HFF-Myc (cell line): ENCODE measurements around the gene DNAH11.
A peak's percentile ranks its signal among the peaks of the same experiment; 100 is the strongest.

Source experiments
- DNase-seq: peaks from one replicate; pipeline ENCODE4 v3.0.0-alpha.2; 2011; ENCODE audit warnings: low read depth; ENCODE audit errors: extremely low read depth
- H3K4me3 ChIP-seq: replicated peaks from 2 replicates; pipeline ENCODE4 v1.5.1; 2011; ENCODE audit warnings: low read depth, mild to moderate bottlenecking, control low read depth, low read length
- TF ChIP-seq, protein P1 (sequence below): IDR thresholded peaks from 2 replicates; pipeline ENCODE4 v1.5.1; 2012; ENCODE audit warnings: mild to moderate bottlenecking, low read depth, low read length, control low read depth; ENCODE audit errors: missing control alignments

Gene DNAH11

DNA sequence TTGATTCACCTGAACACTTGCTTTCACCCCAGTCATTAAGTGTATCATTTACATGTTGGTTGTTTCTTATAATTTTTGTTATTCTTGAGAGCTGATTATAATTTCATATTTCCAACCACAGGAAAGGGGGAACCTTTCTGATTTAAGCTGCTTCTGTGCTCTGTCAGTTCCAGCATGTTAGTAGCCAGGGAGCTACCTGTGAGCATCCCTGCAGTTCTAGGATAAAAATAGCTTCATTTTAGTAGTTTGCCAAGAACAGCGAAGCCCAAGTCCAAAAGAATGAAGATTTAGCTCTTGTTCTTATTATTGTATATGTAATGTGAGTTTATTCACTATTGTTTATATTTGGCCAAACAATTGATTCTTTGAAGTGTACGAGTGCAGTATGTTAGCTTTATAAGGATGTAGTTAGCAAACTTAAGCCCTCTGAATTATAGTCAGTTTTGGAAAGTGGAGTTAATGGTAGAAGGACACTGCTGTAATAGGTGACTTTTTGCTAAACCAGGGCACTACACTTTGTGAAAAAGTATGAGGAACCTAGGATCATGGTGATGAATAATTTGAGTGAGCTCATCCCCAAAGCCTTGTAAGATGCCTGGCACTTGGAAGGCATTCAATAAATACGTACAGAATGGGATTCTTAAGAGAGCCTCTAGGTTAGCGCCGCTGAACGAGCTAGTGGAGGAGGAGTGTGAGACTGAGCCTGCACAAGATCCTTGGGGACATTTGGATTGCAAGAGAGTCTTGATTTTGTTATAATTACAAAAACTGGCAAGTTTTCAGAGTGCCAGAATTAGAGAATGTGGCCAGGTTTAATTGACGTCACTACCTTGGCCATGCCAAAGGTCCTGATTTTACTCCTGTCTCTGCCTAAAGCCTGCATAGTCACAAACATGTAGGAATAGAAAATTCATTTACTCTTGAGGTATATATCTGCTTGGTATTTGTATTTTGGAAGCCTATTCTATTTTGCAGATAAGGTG, 29.8 kb downstream of the DNAH11 start:
- TF ChIP-seq, protein P1, sequence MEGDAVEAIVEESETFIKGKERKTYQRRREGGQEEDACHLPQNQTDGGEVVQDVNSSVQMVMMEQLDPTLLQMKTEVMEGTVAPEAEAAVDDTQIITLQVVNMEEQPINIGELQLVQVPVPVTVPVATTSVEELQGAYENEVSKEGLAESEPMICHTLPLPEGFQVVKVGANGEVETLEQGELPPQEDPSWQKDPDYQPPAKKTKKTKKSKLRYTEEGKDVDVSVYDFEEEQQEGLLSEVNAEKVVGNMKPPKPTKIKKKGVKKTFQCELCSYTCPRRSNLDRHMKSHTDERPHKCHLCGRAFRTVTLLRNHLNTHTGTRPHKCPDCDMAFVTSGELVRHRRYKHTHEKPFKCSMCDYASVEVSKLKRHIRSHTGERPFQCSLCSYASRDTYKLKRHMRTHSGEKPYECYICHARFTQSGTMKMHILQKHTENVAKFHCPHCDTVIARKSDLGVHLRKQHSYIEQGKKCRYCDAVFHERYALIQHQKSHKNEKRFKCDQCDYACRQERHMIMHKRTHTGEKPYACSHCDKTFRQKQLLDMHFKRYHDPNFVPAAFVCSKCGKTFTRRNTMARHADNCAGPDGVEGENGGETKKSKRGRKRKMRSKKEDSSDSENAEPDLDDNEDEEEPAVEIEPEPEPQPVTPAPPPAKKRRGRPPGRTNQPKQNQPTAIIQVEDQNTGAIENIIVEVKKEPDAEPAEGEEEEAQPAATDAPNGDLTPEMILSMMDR: no peak
- no peak for DNase-seq
- H3K4me3 ChIP-seq: no peak overlapping the region

DNA sequence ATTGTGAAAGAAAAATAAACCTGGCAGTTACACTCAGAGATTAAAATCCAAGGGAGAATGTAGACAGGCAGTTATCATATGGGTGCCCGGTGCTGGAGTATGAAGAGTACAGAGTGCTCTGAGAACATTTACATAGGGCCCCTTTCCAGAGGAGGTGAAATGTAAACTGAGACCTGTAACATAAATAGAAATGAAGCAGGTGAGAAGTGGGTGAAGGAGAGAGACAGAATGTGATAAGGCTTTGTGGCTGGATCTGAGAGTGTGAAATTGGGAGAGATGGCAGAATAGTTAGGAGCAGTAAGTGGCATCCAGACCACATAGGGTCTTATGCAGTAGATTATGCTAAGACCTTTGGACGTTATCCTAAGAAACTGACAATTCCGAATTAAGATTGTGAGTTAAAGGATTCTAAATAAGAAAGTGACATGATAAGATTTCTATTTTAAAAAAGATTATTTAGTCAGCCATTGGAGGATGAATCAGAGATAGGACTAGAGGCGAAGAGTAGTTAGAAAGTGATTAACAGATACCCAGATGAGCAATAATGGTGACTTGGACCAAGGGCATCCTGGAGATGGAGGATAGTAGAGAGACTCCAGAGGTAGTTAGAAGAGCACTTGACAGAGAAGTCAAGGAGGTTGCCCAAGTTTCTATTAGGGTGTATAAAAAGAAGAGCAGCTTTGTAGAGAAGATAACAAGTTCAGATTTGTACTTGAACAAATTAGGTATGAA, 36.7 kb downstream of the DNAH11 start:
- no peak for DNase-seq
- TF ChIP-seq, protein P1: no peak
- no peak overlapping the region for H3K4me3 ChIP-seq

DNA sequence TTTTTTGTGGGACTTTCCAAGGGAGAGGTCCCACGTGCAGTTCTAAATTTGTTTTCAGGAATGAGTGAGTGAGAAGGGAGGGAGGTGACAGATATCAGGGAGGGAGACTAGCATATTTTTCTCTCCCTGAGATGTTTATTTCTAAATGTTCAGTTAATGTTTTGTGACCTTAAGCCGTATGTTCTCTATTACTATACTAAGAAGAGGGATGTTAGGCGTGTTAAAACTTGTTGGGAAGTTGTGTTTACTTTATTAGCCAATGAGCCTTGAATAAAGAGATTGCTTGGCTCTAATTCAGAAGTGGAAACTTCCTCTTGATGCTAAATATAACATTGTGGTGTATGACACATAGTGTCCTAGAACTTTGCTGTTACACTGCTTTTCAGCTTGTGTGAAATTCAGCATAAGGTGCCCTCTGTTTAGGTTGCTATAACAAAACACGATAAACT, 37.3 kb downstream of the DNAH11 start:
- DNase-seq: peak; percentile 36
- TF ChIP-seq, protein P1: no peak
- no peak overlapping the region for H3K4me3 ChIP-seq

DNA sequence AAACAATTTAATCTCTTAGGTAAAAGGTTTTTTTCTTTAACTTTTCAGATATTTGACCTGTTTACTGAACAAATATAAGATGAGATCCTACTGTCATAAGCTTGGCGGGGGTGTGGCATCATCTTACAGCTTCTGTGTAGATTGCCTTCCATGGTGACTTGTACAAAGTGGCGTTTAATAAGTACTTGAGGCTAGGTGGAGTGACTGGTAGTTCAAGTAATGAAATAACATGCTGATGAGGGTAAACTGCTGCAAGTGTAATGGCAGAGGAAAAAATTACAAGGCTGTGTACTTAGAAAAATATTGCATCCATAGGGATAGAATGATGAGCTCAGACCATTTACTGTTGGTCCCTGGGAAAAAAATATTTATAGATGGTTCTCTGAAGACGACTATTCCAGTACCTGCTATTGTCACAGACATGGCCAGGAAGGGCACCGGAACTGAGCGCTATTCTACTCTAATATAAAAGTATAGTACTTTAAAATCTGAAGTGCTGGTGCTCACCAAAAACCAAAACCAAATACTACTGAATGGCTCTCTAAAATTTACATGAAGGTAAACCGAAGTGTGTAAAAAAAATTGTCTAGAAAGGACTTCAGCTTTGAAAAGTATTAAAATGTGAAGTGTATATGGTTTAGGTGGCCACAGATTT, 42.4 kb downstream of the DNAH11 start:
- TF ChIP-seq, protein P1: no peak
- DNase-seq: no peak

DNA sequence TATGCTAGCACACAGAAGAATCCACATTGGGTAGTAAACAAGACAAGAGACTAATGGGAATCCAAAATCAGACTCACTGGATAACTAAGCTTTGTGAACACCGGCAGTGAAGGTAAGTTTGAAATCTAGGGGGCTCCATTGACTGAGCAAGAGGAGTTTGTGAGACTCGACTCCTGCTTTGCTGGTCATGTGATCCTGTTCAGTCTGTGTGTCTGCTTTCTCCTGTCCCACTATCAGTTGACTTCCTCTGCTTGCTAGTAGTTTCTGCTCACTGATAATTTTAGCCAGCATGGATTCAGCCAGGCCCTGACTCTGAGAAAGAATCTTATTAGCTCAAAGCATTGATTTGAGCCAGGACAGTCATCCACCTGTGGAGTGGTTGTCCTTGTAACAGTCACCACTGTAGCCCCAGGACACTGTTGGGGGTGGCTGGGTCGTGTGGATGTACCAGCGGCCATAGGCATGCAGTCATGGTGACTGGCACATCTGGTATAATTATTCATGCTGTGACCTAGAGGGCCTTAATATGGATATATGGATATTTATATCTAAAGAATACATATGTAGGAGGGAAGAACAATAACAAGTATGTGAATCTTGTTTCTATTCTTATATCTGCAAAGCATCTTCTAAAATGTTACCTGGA, 44.4 kb downstream of the DNAH11 start:
- H3K4me3 ChIP-seq: no peak overlapping the region
- no peak for DNase-seq
- TF ChIP-seq, protein P1: no peak

More for the DNA sequence above, 42.4 kb downstream of the DNAH11 start:
- H3K4me3 ChIP-seq: no peak overlapping the region

DNA sequence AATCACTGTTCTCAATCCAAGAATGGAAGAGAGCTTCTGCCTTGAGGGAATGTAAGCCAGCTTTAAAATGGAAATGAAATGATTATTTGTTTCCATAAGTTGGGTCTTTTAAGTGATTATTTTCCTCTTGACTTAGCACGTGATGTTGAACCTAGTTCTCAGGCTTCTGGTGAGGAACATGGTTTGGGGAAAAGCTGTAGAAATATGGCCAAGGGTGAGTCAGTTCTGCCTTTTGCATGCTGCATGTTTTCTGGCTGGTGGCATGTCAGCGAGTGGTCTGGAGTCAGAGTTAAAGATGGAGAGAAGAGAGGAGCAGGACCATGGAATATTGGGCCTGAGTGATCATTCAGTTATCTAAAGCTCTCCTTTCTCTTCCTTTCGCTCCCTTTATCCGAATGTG, 54.0 kb downstream of the DNAH11 start:
- no peak for DNase-seq

More for the DNA sequence above, 54.0 kb downstream of the DNAH11 start:
- no peak overlapping the region for H3K4me3 ChIP-seq
- TF ChIP-seq, protein P1: no peak
